Keratinocyte (primary cell): ENCODE results near the gene SMIM14. TPM values are rescaled to one million over a fixed set of nuclear protein-coding genes. Genes with fewer than 3 reads are reported as not detected.

Source experiments
- DNase-seq: peaks from one replicate; pipeline ENCODE4 v3.0.0-alpha.2; 2011; ENCODE audit warnings: low read depth, missing footprints, low spot score
- FAIRE-seq: peaks from 2 replicates; lab custom pipeline; 2011; peaks lifted over from hg19 to GRCh38; lab: Jason Lieb, UNC
- H2AFZ ChIP-seq: 2 replicates; pipeline ENCODE4 v1.6.0; 2012; ENCODE audit warnings: low read length, control low read depth, inconsistent platforms; ENCODE audit not compliant: control insufficient read depth
- H3K27ac ChIP-seq: 2 replicates; pipeline ENCODE4 v1.5.1; 2011; ENCODE audit warnings: low read length; ENCODE audit not compliant: control insufficient read depth, insufficient read depth
- H3K27me3 ChIP-seq: 3 replicates; pipeline ENCODE4 v1.6.0; 2011; ENCODE audit warnings: low read length; ENCODE audit not compliant: control insufficient read depth, insufficient read depth; ENCODE audit errors: extremely low read depth
- H3K36me3 ChIP-seq, 2 experiments: 2 replicates in 1 of 2; 3 replicates in 1 of 2; pipeline ENCODE4 v1.5.1; 2011; ENCODE audit warnings: low read length in 2 of 2, mild to moderate bottlenecking in 1 of 2; ENCODE audit not compliant: control insufficient read depth in 2 of 2, insufficient read depth in 2 of 2; ENCODE audit errors: extremely low read depth in 1 of 2
- H3K4me1 ChIP-seq: 3 replicates; pipeline ENCODE4 v1.5.1; 2011; ENCODE audit warnings: low read length; ENCODE audit not compliant: control insufficient read depth, insufficient read depth; ENCODE audit errors: extremely low read depth
- H3K4me2 ChIP-seq: 3 replicates; pipeline ENCODE4 v1.6.0; 2011; ENCODE audit warnings: low read depth, low read length; ENCODE audit not compliant: control insufficient read depth, insufficient read depth; ENCODE audit errors: extremely low read depth
- H3K4me3 ChIP-seq, 3 experiments: fragments of 200-600 bp in 1 of 3; sonication (generic) in 1 of 3; 2 replicates in 2 of 3; 3 replicates in 1 of 3; pipeline ENCODE4 v1.5.1; 2011 to 2016; ENCODE audit warnings: low read length in 3 of 3, mild to moderate bottlenecking in 3 of 3, control low read depth in 2 of 3, inconsistent platforms in 1 of 3, low read depth in 1 of 3, mixed read lengths in 1 of 3, mixed run types in 1 of 3, moderate library complexity in 1 of 3; ENCODE audit not compliant: control insufficient read depth in 2 of 3, insufficient read depth in 2 of 3; ENCODE audit errors: extremely low read depth in 1 of 3
- H3K79me2 ChIP-seq: 2 replicates; pipeline ENCODE4 v1.6.0; 2012; ENCODE audit warnings: low read length; ENCODE audit not compliant: control insufficient read depth, insufficient read depth
- H3K9ac ChIP-seq: 3 replicates; pipeline ENCODE4 v1.6.0; 2011; ENCODE audit warnings: low read length; ENCODE audit not compliant: control insufficient read depth, insufficient read depth; ENCODE audit errors: extremely low read depth
- H3K9me1 ChIP-seq: 3 replicates; pipeline ENCODE4 v1.6.0; 2011; ENCODE audit warnings: low read length; ENCODE audit not compliant: control insufficient read depth, insufficient read depth; ENCODE audit errors: extremely low read depth
- H3K9me3 ChIP-seq: 2 replicates; pipeline ENCODE4 v1.5.1; 2012; ENCODE audit warnings: low read depth, low read length; ENCODE audit not compliant: control insufficient read depth
- H4K20me1 ChIP-seq: 3 replicates; pipeline ENCODE4 v1.6.0; 2011; ENCODE audit warnings: low read length; ENCODE audit not compliant: control insufficient read depth, insufficient read depth; ENCODE audit errors: extremely low read depth
- EZH2 ChIP-seq: IDR thresholded peaks from one replicate; pipeline ENCODE4 v1.6.1; 2012; ENCODE audit warnings: inconsistent platforms, mild to moderate bottlenecking, low read length, moderate library complexity
- dilution Hi-C: fragments of 300-500 bp; cut with MboI; formaldehyde crosslinking; loops from one replicate; pipeline ENCODE4 v1.7.0; 2020; ENCODE audit warnings: low sequenced_read_pairs; ENCODE audit not compliant: extremely low pct_ligation_motif_present
- polyA plus RNA-seq, 5 experiments: library from polyadenylated mRNA; depleted of rRNA in 3 of 5; stranded (reverse) in 3 of 5; stranded (forward) in 1 of 5; unstranded in 1 of 5; fragments of >200 nt; gene quantifications; 1 replicate in 1 of 5; 2 replicates in 3 of 5; 3 replicates in 1 of 5; pipeline versions ENCODE4 v1.2.1 to v1.2.3, GENCODE V29; 2011 to 2012; ENCODE audit warnings: missing spikeins in 2 of 5, low read depth in 1 of 5, low replicate concordance in 1 of 5
- TF ChIP-seq, protein P1 (sequence below), 3 experiments: IDR thresholded peaks in 1 of 3; conservative IDR thresholded peaks in 1 of 3; optimal IDR thresholded peaks in 1 of 3; 2 replicates in 2 of 3; 3 replicates in 1 of 3; pipeline versions ENCODE3 to v1.5.1; 2011; ENCODE audit warnings: low read length in 3 of 3, mild to moderate bottlenecking in 3 of 3, moderate library complexity in 2 of 3, control low read depth in 1 of 3, inconsistent platforms in 1 of 3; ENCODE audit not compliant: insufficient read depth in 2 of 3; ENCODE audit errors: extremely low read depth in 1 of 3

Gene SMIM14
- polyA plus RNA-seq, 1 donor (not counting 4 experiments of a cell fraction or from before 2014, with no cell fraction given): 13.9 TPM

DNA sequence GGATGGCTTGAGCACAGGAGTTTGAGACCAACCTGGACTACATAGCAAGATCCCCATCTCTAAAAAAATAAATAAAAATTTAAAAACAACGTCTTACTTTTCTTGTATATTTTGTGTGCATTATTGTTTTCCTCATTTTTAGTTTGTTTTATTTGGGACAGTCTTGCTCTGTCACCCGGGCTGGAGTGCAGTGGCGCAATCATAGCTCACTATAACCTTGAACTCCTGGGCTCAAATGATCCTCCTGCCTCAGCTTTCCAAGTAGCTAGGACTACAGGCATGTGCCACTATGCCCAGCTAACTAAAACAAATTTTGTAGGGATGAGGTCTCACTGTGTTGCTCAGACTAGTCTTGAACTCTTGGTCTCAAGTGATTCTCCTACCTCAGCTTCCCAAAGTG lies 9.5 kb upstream of the SMIM14 start:
- Histone ChIP-seq H3K4me1 (no peaks in the 10 kb centered on the region), H3K36me3 (no peaks in the 10 kb centered on the region), H3K9ac (no peak overlapping the region), H3K9me3 (no peaks in the 10 kb centered on the region), H3K79me2 (no peaks in the 10 kb centered on the region), H3K27me3 (no peaks in the 10 kb centered on the region), H4K20me1 (no peaks in the 10 kb centered on the region), H3K4me3 (no peak overlapping the region), H3K27ac (no peak overlapping the region), H3K4me2 (no peak overlapping the region), H2AFZ (no peak overlapping the region), H3K9me1 (no peaks in the 10 kb centered on the region)
- FAIRE-seq (no peak), DNase-seq (no peak)
- TF ChIP-seq EZH2: no peak
- TF ChIP-seq, protein P1, sequence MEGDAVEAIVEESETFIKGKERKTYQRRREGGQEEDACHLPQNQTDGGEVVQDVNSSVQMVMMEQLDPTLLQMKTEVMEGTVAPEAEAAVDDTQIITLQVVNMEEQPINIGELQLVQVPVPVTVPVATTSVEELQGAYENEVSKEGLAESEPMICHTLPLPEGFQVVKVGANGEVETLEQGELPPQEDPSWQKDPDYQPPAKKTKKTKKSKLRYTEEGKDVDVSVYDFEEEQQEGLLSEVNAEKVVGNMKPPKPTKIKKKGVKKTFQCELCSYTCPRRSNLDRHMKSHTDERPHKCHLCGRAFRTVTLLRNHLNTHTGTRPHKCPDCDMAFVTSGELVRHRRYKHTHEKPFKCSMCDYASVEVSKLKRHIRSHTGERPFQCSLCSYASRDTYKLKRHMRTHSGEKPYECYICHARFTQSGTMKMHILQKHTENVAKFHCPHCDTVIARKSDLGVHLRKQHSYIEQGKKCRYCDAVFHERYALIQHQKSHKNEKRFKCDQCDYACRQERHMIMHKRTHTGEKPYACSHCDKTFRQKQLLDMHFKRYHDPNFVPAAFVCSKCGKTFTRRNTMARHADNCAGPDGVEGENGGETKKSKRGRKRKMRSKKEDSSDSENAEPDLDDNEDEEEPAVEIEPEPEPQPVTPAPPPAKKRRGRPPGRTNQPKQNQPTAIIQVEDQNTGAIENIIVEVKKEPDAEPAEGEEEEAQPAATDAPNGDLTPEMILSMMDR (optimal IDR thresholded peaks at IDR 0.05 in 1 of 3, IDR thresholded peaks at IDR 0.05 in 1 of 3, conservative IDR thresholded peaks at IDR 0.05 in 1 of 3; ENCODE audit: extremely low read depth in 1 of 3, insufficient read depth in 2 of 3, low read length in 3 of 3): no peak
- dilution Hi-C loops: no loop called here

DNA sequence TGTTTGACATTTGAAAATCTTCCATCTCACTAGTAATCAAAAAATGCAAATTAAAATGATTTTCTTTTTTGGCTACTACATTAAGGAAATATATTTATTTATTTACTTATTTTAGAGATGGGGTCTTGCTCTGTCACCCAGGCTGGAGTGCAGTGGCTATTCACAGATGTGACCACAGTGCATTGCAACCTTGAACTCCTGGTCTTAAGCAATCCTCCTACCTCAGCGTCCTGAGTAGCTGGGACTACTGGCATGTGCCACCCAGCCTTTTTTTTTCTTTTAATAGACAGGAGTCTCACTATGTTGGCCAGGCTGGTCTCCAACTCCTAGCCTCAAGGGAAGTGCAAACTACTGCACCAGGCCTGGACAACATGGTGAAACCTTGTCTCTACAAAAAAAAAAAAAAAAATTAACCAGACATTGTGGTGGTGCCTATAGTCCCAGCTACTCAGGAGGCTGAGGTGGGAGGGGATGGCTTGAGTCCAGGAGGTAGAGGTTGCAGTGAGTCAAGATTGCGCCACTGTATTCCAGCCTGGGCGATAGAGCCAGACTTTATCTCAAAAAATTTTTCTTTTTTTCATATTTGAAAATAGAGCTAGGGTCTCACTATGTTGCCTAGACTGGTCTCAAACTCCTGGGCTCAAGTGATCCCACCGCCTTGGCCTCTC lies 4.4 kb upstream of the SMIM14 start:
- FAIRE-seq (no peak), DNase-seq (no peak)
- no peaks in the 10 kb centered on the region for H3K9me3 ChIP-seq
- H3K4me2 ChIP-seq: no peak overlapping the region
- H3K36me3 ChIP-seq: no peaks in the 10 kb centered on the region
- TF ChIP-seq, protein P1 (optimal IDR thresholded peaks at IDR 0.05 in 1 of 3, IDR thresholded peaks at IDR 0.05 in 1 of 3, conservative IDR thresholded peaks at IDR 0.05 in 1 of 3; ENCODE audit: extremely low read depth in 1 of 3, insufficient read depth in 2 of 3, low read length in 3 of 3): no peak
- no peak for TF ChIP-seq EZH2
- no peak overlapping the region for H3K9ac ChIP-seq
- H3K79me2 ChIP-seq: no peaks in the 10 kb centered on the region
- peaks cover 6% of the 10 kb centered on the region for H3K4me1 ChIP-seq
- no peak overlapping the region for H3K27ac ChIP-seq
- dilution Hi-C loops: no loop called here
- no peak overlapping the region for H3K4me3 ChIP-seq
- no peaks in the 10 kb centered on the region for H4K20me1 ChIP-seq
- H3K27me3 ChIP-seq: no peaks in the 10 kb centered on the region
- no peaks in the 10 kb centered on the region for H3K9me1 ChIP-seq
- no peak overlapping the region for H2AFZ ChIP-seq
